Endothelial cell of hepatic sinusoid (primary cell): ENCODE measurements around the gene UMOD.

Experiments used
- in situ Hi-C: cut with HindIII; loops from 2 replicates; pipeline ENCODE4 v1.10.0; 2017; ENCODE audit warnings: low sequenced_read_pairs

UMOD gene

GRCh38 chr16:20306401-20306800 lies 46.1 kb downstream of the UMOD start:
- in situ Hi-C loops: no loop called here

GRCh38 chr16:20303012-20303411 lies 49.5 kb downstream of the UMOD start:
- in situ Hi-C loops: no loop called here

GRCh38 chr16:20302389-20302788 lies 50.1 kb downstream of the UMOD start:
- in situ Hi-C loops: no loop called here

GRCh38 chr16:20301840-20302239 lies 50.7 kb downstream of the UMOD start:
- in situ Hi-C loops: no loop called here

GRCh38 chr16:20300312-20301097 lies 52.0 kb downstream of the UMOD start:
- in situ Hi-C loops: no loop called here

GRCh38 chr16:20298452-20298851 lies 54.1 kb downstream of the UMOD start:
- in situ Hi-C loops: no loop called here

GRCh38 chr16:20291208-20292206 lies 61.0 kb downstream of the UMOD start:
- in situ Hi-C loops: no loop called here

GRCh38 chr16:20289571-20289970 lies 62.9 kb downstream of the UMOD start:
- in situ Hi-C loops: no loop called here

GRCh38 chr16:20285993-20286499 lies 66.5 kb downstream of the UMOD start:
- in situ Hi-C loops: no loop called here
